ENCODE results near the gene FBXW2. TPM values are rescaled to one million over a fixed set of nuclear protein-coding genes. Genes with fewer than 3 reads are reported as not detected.

FBXW2 gene
- total RNA-seq, 1 donor from 2014 or later = 48.5 TPM

DNA sequence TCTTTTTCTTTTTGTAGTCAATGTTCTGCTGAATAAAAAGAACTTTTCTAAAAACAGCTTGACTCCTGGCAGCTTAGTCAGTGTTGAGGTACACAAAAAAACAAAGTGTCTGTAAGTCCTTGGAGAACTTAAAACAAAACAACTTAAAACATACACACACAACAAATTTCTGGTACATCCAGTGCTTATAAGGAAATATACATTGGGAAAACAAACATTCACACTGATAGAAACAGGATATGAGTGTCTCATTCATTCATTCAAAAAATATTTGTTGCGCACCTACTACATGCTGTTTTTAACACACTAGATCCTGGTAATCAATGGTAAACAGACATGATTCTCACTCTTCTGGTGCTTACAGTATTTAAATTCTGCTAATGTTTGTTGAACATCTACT lies 51.5 kb downstream of the FBXW2 start:
- no peak for DNase-seq

DNA sequence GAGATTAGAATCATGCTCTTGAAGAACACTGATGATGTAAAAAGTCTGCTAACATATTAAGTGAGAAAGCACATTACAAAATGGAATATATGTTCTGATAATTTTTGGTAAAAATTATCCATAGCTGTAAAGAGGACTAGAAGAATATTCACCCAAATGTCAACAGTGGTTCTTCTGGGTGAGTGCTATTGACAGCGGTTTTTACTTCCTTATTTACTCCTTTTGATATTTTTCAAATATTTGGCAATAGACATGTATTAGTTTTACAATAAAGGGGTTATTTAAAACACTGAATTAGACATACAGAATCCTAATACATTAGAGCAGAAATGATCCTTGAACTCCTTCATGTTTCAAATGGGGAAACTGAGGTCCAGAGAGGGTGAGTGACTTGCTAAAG lies 52.0 kb downstream of the FBXW2 start:
- DNase-seq = no peak

DNA sequence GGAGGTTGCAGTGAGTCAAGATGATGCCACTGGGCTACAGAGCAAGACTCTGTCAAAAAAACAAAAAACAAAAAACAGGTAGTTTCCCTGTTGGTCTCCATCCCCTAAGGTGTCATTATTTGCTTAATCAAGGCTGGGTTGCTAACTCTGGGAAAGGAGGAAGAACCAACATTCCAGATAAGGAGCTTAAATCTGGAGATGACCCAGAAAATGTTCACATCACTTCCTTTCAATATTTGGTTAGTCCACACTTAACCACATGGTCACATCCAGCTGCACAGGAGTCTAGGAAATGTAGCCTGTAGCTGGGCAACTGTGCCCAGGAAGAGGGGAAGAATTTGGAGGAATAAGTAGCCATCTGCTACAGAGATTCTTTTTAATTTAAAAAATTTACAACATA lies 53.1 kb downstream of the FBXW2 start:
- no peak for DNase-seq

DNA sequence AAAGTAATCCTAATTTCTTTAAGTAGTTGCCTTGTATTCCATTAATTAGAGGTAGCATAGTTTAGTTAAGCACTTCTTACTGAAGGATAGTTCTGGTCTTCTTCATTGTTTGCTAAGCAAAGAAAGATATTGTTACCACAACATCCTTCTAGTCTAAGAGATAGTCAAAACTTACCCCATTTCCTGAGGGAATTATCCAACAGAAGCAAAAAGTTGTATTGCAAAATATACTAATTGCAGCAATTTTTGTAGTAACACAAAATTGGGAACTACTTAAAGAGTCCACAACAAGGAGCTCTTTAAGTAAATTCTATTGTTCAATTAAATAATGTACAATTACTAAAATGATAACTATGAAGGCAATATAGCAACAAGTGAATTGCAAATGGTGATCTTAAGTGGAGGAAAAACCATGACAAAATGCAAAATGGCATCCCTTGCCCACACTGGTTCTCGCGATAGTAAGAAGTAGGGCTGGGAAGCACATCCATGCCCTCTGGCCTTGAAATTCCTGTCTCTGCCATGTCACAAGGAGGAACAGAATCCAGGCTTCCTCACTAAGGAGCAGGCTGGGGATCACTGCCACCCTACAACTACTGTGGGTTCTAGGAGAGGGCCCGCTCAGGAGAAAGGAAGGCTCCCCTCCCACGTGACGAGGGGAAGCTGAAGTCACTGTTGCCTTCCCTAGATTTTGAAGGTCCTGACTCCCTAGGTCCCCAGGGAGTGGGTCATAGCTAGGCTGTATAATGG lies 55.6 kb downstream of the FBXW2 start:
- DNase-seq = no peak

DNA sequence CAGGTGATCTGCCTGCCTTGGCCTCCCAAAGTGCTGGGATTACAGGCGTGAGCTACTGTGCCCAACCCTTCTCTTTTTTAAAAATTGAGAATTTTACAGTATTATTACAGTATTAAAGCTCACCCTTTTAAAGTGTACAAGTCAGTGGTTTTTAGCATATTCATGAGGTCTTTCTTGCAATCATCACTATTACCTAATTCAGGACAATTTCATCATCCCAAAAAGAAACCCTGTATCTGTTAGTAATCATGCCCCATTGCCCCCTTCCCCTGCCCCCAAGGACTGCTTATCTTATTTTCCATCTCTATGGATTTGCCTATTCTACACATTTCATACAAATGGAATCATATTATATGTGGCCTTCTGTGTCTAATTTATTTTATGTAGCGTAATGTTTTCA lies 56.3 kb downstream of the FBXW2 start:
- no peak for DNase-seq

DNA sequence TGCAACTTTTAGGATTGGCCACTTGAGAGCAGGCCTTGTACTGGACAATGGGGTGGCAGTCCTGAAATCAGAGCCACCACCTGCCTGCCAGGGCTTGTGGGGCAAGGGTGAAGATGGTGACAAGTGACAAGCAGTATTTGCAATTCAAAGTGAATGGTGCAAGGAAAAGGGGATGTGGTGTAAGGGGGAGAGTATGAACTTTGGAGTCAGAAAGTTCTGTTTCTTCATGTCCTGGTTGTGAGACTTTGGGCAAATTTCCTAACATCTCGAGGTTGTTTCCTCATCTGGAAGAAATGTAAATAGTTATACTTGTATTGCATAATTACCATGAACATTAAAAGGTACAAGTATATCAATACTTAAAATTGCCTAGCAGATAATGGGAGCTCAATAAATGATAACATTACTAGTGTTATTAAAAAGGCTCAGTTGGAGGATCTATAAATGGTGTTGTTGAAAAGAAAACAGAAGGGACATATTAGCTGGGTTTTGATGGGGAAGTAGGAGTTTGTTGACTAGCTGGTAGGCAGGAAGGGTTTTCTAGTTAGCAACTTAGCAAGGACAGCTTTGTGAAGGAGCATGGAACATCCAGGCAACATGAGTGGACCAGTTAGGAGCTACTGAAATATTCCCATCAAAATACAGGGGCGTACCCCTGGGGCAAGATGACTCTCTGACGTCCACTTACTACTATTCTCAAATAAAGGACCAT lies 57.6 kb downstream of the FBXW2 start:
- DNase-seq = no peak

DNA sequence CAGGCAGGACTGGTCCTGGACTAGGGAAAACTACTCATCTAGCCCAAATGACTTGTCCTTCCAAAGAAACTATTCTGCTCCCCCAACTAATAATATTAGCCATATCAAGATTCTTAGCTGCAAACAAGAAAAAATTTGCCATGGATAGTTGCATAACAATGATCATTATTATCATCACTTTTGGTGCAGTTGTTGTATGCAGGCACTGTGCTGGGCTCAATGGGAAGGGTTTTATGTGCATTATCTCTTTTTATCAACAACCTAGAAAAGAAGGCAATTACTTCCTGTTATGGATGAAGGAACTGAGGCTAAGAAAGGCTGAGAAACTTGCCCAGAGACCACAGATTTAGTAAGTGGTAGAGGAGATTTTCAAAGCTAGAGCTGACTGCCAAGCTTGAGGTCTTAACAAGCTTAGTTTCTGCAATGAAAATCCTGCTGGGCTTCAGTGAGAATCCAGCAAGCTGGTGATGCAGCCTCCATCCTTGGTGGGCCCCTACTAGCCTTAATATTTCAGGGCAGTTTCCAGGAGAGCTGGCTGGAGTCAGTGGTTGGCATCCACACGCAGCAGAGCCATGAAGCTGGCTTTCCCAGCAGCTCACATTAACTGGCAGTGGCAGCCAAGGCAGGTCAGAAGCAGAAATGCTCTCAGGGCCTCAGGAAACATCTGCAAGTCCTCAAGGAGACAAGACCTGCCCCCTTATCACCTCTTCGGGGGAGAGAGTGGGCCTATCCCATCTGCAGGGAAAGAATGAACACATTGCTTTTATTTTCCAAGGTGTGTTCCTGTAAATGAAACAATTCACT lies 58.4 kb downstream of the FBXW2 start:
- DNase-seq = no peak

DNA sequence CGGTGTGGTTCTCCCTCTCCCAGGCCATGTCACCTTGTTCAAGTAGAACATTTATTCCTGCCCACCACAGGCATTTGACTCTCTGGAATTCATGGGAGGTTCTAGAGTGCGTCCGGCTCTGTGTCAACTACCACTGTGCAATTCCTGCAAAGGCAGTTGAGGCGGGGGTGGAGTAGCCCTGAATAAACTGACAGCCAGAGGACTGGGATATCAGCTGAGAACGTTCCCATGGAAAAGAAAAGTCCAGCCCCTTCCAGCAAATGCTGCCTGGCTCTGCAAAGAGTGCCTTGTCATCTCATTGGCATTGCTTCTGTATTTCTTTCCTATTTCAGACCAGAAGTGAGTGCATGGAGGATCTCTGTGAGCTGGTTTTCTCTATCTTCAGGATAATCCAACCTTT lies 60.0 kb downstream of the FBXW2 start:
- DNase-seq = no peak

DNA sequence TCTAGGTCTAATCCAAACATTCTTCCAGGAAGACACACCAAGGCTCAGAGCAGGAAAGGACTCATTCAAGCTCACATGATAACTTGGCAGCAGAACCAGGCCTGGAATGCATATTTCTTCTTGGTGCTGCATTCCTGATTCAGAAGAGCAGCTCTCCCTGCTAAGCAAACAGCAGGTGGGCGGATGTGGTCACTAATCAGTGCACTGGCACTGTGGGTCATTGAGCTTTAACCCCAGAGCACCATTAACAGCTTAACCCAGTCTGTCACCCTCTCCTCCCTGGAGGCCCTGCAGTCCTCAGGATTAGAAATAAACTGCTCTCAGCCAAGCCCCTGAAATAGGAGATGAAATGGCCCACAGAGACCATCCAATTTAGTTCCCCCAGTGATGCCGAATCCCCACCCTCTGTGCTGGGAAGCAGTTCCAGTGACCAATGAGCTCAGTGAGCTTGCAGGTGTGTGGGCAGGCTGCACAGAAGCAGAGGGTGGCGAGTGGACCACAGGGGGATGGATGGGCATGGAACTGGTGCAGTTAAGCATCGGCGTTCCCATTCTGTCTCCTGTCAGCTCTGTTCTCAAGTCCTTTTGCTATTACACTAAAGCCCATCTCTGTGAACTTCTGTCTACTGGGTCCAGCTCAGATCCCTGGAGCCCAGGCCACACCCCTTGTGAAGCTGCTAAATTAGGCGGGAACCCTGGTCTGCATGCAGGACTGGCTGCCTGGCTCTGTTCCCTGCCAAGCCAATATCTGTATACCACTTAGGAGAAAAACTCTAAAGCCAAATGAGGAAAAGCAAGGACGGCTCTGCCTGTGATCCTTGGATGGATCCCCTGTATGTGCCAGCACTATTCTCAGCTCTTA lies 62.3 kb downstream of the FBXW2 start:
- DNase-seq = no peak

DNA sequence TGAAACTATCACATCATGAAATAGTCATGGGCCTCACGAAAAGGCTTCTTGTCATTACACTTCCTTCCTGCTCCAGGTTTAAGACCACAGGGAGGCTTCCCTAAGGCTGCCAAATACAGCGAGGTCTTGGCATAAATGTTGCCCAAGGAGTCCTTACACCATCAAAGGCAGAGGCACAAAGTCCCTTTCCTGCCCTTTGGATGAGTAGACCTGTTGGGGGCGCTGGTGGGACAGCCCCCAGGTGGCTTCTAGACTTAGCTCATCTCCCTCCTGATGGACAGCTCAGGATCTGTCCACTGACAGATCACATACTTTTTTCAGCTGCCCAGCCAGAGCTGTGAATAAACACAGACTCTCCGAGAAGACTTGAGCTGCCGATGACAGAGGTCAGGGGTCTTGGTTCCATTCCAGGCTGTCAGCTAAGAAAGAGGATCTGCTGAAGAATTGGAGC lies 63.4 kb downstream of the FBXW2 start:
- no peak for DNase-seq

DNA sequence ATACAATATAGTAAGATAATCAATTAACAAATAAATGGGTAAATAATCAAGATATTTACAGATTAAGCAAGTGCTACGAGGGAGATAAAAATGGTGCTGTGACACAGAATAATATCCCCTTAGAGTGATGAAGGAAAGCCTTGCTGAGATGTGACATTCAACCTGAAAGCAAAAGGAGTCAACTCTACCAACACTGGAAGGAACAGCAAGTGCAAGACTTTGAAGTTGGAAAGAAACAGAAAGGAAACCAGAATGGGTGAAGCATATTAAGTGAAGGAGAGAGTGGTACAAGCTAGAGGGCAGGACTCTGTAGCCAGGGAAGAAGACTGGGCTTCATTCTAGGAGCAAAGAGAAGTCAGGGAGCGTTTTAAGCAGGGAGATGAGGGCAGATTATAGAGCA lies 66.7 kb downstream of the FBXW2 start:
- no peak for DNase-seq

DNA sequence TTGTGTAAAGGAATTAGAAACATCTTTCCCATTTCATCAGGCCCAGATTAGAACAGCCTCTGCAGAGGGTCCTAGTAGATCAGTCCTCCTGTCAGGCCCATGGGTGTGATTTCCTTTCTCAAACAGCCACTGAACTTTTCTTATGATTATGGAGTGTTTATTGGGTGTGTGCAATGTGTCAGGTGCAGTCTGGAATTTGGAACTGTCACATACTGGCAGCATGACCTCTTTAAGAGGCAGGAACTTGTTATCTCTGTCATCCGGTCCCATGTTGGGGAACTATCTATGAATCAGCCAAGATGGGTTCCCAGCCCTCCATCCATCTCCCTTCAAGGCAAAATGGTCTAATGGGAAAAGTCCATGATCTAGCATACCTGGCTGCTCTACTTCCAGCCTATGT lies 67.3 kb downstream of the FBXW2 start:
- DNase-seq = no peak

DNA sequence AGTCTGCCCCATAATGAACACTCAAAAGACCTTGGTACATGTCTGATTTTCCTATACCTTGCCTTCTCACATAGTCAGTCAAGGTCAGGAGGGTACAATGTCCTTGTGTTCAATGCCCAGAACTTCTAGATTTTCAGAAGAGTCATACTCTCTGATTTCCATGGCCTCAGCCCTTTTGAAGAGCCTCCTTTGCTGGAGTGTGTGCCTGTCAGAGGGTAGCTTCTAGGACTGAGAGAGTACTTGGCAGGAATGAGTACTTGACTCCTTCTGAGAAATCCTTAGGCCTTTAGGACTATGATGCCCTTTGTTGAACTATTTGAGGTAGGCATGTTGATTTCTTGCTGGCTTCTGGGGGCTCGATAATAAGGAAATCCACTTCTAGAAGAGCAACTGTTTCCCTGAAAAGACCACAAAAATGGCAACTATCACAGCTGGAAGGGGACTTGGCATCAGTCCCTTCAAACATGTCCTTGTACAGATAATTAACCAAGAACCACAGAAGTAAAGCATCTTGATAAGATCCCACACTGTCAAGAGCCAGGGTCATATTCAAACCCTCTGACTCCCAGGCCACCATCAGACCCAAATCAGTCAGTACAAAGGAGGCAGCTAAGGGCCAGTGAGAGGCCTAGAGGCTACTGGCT lies 68.3 kb downstream of the FBXW2 start:
- no peak for DNase-seq

DNA sequence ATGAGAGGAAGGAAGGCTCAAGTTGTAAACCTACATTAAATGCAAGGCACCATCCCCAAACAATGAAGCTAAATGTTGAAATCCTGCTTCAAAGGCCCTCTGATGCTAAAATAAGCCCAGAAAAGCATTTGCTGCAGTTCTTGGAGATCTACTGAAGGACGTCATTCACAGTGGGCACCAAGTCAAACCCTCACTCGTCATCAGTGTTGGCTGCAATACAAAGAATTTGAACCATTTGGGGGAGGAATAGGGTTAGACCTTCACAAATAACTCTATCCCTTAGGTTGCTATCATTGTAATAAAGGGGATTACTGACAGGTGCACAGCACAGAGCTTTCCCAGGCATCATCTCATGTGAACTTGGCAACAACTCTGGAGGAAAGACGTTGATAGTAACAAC lies 69.7 kb downstream of the FBXW2 start:
- peak; percentile 27 for DNase-seq

DNA sequence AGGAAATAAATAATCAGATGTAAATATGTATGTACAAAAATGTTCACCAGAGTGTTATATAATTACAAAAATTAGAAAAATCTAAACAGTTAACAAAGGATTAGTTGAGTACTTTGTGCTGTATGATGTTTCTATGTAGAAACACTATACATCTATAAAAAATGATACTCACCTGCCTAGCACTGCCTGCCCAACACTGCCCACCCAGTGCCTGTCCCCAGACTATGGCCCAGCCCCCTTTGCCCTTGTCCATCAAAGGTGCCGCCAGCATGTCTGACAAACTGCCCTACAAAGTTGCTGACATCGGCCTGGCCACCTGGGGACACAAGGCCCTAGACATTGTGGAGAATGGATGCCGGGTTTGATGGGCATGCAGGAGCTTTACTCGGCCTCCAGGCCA lies 72.8 kb downstream of the FBXW2 start:
- DNase-seq = no peak

DNA sequence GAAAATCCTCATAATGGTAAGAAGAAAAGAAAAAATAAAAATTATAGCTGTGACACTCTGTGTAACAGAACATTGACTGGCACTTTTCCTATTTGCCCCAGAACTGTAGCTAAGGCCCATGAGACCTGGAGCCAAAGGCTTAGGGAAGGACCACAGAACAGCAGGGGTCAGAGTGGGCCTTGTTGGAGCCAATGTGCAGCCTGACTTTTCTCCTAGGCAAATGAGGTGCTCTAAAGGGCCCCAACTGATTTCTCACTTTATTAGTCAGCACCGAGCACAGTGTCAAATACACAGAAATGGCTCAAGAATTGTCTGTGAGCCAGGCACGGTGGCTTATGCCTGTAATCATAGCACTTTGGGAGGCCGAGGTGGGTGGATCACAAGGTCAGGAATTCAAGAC lies 74.9 kb downstream of the FBXW2 start:
- no peak for DNase-seq

DNA sequence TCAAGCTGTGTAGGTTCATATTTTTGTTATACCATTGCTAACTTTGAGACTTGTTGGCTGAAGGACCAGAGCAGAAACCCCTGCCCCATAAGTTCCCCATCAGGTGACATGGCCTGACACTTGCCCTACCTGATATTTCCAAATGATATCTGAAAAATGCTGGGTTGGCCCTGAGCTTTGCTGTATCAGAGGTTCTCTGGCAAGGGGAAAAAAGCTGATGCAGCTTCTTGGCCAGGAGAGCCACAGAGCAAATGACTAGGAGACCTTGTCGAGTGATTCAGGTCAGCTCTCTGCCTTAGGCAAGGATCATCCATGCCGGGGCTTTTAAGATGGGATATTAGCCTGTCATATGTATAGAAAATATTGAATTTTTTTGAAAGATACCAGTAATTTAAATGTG lies 76.0 kb downstream of the FBXW2 start:
- no peak for DNase-seq

DNA sequence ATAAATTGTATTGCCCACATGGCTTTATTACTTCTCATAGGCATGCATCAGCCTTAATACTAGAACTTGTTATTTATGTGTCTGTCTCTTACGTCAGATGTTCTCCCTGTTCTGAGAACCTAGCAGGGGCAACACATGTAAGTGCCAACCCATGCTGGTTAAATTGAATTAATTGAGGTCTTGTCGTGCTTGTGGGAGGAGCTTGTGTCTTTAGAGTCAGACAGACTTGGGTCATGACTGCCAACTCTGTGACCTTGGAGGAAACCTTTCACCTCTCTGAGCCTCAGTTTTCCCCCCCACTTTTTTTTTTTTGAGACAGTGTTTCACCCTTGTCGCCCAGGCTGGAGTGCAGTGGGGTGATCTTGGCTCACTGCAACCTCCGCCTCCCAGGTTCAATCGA lies 76.7 kb downstream of the FBXW2 start:
- DNase-seq = no peak

DNA sequence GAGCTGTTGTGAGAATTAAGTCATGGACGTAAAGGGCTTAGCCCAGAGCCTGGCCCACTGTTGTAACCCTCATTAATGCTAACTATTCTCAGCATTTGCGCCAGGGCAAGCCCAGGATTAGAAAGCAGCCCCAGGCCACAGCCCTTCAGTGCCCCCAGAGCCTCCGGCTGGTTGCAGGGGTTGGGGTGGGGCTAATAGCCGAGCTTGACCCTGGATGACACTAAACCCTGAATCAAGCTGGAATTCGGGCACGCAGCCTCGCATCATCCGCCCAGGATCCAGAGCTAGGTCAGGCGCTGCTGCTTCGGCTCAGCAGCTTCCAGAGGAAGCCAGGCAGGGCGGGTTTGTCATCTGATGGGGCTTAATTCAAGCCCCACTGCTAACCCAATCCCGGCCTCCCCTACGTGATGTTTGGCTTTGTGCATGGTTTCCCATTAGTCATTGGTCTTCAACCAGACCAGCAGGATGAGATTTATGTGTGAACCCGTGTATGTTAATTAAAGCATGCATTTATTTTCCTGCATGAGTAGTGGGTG lies 77.8 kb downstream of the FBXW2 start:
- peak; percentile 59 for DNase-seq

DNA sequence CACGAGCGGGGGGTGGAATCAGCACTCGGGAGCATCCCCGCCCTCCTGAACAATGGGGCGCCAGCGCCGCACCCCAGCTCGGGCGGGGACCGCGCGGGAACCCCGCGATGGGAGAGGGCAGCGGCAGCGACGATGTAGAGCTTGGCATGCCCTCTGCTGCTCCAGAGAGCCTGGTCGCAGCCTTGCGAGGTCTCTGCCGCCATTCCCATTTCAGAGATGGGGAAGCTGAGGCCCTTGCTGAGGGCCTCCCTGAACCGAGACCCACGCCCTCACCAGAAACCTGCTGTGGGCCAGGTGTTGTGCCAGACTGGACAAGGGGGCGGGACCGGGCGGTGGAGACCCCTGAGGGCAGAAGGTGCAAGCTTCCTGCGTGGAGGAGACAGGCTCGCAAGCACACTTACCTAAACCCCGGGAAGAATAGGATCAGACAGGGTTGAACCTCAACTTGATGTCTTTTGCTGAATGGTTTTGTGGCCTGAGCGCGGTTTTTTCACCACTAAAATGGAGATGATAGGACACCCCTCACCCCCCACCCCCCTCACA lies 78.3 kb downstream of the FBXW2 start:
- peak; percentile 31 for DNase-seq

All from tongue (tissue), 2 donors.